GM21737 (cell line): ENCODE results near the gene ABHD16A.

ENCODE experiments used
- ATAC-seq: cut with Tn5 transposase; IDR thresholded peaks from one replicate; pipeline ENCODE4 v1.9.1; 2021; ENCODE audit warnings: mild to moderate bottlenecking, moderate library complexity; ENCODE audit not compliant: unreplicated experiment

ABHD16A gene

DNA sequence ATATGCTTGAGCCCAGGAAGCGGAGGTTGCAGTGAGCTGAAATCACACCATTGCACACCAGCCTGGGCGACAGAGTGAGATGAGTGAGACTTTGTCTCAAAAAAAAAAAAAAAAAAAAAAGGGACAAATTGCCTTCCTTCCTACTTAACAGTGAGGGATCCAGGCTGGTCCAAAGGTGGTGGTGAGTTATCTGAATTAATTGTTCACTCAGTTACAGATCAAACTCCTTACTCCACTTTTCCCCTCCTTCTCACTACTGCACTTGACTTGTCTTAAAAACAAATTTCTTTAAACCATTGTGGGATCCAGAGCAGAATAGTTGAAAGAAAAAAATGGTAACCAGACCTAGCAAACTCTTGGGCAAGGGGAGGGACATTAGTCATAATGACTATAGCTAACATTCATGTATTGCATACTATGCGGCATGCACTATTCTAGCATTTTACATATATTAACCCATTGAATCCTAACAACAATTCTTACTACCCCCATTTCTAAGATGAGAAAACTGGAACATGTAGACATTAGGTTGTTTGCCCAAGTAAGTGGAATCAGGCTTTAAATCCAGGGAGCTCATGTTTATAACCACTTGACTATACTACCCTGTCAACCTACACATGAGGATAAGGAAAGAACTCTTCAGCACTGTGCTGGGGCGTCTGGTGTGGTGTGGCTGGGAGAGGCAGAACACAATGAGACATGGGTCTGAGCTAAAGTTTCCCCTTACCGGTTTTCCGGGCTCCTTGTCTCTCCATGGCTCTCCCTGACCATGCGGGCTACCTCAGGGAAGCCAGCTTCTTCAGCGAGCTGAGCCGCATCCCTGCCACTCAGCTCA is 39.8 kb downstream of the ABHD16A start:
- ATAC-seq, result no peak

DNA sequence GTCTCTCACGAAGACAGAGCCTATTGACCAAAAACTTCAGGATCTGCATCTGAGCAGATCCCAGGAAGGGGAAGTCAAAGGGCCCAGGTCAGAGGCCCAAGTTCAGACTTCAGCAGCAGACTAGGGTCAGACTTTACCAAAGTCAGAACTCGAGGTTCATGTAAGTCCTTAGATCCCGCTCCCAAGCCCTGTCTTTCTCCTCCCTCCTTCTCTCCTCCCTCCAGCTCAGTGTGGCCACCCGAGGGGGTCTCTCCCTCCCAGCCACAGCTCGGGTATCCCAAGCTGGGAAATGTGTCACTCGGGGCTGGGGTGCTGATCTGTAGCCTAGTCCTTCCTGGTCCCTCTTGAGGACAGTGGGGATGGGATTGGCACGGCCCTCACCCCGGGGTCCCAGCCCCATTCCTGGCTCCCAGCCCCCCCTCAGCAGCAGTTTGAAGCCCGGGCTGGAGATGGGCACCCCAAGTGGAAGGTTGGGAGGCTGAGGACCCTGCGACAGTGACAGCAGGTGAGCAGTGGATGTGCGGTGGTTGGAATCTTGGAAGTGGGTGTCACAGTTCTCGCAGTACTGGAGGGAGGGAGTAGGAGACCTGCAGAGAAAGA is 40.9 kb downstream of the ABHD16A start:
- ATAC-seq, result no peak

DNA sequence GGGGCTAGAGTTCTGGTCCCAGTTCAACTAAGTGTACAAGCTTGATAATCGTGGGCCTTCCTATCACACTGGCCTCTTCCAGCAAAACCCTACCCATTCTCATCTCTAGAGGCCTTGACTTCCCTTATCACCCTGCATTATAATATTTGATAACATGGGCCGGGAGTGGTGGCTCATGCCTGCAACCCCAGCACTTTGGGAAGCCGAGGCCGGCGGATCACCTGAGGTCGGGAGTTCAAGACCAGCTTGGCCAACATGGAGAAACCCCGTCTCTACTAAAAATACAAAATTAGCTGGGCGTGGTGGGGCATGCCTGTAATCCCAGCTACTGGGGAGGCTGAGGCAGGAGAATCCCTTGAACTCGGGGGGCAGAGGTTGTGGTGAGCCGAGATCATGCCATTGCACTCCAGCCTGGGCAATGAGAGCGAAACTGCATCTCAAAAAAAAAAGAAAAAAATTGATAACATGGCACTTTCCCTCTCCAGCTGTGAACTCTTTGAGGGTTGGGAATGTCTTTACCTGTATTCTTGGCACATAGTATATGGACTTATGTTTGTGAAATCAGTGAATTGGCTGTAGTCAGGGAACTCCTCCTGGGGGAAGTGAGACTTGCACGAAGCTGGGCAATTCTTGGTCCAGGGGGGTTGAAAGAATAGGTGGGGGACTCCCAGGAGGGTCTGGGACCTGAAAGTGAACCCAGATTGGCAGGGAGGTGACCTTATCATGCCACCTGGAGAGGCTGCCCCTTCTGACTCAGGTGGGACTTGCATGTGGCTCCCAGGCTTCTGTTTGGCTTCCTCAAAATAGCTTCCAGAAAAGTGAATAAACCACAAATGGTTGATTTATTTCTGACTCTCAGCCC is 41.6 kb downstream of the ABHD16A start:
- ATAC-seq, result no peak

DNA sequence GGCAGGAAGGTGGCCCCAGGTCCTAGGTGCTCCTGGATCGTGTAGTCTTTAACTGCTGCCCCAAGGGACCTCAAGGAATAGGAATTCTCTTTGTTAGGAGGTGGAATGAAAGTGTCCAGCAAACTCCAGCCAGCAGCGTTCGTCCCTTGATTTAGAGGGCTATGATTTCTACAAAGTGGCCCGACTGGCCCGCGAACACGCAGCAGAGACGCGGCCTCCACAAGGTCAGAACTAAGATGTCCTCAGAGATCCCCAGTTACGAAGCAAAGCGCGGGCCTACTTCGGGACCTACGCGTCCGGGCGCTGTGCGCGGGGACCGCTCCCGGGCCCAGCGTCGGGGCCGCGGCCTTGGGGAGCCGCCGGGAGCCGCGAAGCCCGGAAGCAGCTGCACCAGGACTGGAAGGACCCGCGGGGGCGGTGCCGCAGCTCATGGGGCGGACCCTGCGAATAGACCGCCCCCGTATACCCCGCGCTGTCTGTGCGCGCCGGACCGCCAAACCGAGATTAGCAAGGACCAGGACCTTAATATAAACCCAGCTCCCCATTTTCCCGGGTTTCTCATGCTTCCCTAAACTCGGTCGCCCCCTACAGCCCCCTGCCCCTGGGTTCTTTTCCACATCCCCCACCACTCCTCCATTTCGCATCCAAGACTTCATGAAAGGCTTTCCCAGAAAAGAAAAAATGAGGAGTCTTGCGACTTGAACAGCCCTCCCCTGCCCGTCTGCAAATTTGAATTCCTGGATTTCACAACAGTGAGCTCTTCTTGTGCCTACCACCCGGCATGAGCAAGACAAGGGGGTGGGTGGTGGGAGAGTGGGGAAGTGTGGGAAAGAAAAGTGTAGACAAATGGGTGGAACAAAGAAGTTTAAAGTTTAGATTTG is 42.5 kb downstream of the ABHD16A start, which contains the start of gene C6orf47:
TSS of gene C6orf47 (minus strand) at position 398 of the 881 bp plus-strand sequence. CDS start 831 bp downstream, outside the sequence.
- ATAC-seq, result peak; percentile 35

DNA sequence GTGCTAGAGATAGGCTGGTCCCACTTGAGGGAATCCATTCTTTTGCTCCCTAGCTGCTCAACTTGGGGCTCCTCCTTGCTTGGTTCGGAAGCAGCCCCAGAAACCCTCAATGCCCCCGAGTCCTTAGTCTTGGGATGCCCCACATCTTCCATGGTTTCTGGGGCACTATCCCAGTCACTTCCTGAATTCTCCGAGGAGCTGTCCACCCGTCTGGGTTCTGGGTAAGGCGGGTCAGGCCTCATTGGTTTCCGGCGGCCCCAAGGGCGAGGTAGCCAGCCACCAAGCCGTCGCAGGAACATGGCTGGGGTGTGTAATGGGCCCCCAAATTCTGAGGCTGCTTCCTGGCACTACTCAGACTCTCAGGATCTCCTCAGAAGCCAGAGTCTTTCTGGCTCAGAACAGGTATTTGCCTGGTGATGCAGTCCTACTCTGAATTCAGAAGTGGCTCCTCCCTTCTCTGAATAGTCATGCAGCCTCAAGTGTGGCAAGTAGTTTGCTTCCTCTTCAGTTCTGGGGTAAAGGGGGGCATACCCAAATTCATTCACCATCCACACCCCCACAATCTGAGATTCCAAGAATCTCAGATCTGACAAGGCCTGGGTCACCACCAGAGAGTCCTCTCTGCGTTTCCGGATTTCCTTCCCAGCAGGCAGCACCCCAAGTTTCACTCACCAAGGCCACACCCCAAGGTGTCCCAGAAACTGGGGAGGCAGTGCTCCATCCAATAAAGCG is 43.3 kb downstream of the ABHD16A start:
- ATAC-seq, result no peak

DNA sequence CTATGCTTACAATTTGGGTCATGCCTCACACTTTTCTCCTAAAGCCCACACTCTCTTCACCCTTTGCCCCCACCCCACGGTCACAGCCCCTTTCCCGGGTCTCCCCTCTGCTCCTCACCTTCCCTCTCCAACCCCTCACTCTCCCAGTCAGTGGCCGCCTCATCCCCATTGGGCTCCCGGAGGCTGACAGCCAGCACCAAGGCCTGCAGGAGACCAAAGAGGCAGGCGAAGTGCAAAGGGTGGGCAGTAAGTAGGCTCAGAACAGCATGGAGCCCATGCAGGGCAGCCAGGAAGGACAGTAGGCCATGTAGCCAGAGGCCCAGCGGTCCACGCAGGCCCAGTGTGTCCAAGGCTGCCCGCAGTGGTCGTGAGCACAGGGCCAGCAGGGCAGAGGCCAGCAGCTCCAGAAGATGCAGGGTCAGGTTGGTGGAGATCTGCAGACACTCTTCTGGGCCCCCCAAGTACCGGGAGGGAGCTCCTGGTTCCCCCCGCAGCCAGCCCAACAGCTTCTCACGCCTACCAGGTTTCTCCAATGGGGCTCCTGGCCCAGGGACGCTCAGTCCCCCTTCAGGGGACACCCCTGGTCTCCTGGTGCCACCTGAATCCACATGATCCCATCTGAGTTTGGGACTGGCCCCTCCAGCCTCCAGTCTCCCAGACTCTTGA is 44.0 kb downstream of the ABHD16A start:
- ATAC-seq, result no peak

DNA sequence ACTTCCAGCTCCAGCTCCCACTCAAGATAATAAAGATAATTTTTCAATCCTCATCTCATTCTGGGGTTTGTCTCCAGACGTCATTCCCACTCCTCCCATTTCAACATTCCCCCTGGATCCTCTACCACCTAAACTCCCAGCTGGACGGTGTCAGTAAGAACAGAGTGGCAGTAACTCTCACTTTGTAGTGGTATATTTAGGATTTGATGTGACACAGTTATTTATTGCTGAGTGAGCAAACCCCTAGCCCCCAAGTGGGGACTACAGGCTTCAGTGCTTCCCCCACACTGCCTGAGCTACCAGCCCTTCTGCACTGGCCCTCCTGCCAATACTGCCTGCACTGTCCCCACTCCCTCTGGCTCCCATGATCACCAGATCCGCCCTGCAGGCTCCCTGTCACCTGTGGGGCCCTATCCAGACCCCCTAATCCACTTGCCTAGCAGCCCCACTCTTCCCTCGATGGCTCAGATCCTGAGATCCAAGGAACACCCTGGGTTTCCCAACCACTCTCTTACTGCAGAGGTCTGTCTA is 44.9 kb downstream of the ABHD16A start:
- ATAC-seq, result no peak

DNA sequence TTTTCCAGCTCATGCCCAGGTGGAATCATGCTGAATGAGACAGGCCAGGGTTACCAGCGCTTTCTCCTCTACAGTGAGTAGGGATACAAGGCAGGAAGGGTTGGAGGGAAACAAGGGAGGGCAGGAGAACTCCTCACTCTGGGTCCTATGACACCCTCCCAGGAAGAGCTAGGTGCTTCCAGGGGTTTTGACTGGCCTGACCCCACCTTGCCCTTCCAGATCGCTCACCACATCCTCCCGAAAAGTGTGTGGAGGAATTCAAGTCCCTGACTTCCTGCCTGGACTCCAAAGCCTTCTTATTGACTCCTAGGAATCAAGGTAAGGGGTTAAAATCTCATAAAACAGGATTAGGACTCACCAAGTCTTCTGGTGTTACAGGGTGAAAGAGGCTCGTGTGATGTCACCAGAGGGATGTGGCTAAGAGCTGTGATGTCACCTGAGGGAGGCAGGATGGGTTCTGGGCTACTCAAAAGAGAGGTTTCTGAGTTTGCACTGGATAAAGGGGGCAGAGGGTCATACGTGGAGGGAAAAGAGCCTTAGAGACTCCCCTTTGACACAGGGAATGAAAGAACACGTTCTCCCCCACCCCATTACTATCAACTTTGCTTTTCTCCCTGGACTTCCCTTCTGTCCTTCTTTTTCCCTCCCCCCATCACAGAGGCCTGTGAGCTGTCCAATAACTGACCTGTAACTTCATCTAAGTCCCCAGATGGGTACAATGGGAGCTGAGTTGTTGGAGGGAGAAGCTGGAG is 45.5 kb downstream of the ABHD16A start:
- no peak for ATAC-seq

DNA sequence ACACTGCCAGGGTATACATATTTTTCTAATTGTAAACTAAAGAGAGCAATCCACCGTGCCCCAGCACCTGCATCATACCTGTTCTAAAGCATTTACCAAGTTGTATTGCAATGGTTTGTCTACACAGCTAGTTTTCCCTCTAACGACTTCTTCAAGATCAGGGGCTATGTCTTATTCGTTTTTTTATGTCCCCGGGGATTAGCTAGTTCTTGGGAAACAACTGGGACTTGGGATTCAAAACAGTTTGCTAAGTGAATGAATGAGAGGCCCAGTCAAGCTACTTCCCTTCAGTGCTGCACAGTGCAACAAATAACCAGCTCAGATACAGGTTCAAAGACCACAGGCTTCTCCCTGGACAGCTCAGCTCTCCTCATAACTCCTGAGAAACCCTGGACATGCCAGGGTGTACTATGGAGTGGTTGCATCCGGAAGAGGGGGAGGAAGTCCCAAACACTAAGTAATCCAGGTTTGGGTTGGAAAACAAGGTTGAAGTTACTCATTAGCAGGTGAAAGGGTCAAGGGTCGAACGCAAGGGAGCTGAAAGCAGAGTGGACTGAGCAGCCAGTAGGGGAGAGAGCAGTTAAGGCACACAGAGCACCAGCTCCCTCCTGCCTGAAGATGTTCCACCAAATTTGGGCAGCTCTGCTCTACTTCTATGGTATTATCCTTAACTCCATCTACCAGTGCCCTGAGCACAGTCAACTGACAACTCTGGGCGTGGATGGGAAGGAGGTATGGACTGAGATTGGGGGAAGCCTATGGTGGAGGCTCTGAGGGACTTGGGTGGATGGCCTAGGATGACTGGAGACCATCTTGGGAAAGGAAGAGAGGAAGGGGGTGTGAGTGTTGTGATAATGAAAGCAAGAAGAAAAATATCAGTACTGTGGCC is 47.5 kb downstream of the ABHD16A start, which contains the start of gene APOM:
TSS of gene APOM (plus strand) at position 546 of the 889 bp plus-strand sequence. CDS start at position 619, 73 bp downstream.
- ATAC-seq, result no peak

DNA sequence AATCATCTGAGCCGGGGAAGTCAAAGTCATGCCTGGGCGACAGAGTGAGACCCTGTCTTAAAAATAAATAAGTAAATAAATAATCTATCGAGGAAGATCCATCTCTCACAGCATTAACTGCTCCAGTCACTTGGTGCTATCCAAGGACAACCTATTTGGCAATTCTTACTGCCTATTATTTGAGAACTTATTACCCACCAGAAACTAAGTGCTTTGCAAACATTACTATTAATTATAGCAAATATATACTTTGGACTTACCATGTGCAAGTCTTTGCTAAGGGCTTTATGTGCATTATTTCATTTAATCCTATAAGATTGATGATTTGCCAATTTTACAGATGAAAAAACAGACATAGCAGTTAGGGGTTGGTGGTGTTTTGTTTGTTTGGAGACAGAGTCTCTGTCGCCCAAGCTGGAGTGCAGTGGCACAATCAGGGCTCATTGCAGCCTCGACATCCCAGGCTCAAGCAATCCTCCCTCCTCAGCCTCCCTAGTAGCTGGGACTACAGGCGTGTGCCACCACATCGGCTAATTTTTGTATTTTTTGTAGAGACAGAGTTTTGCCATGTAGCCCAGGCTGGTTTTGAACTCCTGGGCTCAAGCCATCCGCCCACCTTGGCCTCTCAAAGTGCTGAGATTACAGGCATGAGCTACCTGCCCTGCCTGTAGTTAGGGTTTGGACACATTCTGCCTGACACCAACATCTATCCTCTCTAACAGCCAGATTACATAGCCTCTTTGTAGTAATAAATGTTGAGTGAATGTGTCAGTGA is 48.4 kb downstream of the ABHD16A start:
- ATAC-seq, result no peak

DNA sequence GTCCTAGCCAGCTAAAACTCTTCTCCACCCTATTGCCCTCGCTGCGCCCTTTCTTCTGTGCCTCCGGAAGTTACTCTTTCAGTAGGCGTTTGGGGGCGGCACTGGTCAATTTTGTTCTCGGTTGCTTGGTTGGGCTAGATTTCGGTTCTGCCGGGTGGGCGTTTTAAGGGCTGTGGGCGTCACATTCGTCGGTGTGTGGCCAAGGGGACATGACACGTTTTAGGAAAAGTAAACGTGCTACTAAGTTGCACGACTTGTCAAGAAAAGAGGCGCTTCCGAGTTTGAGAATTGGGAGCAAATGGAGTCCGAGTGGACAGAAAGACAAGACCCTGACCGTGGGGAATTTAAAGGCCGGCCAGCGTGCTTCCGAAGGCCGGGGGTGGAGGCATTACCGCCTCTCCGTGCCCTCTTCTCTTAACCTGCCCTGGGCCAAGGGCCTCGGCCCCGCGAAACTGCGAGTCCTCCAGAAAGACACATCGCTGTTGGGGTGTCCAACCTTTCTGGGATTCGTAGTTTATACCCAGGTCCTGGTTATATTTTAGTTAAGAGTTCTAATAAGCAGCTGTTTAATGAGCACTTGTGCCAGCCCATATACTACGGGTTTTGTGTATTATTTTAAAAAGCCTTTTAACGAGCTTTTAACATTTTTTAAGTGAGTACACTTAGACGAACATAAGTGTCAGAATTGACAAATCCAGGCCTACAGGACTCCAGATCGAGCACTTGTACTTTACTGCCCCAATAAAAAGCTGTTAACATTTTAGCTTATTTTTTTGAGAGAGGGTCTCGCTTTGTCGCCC is 50.0 kb downstream of the ABHD16A start:
- ATAC-seq, result peak; percentile 48

DNA sequence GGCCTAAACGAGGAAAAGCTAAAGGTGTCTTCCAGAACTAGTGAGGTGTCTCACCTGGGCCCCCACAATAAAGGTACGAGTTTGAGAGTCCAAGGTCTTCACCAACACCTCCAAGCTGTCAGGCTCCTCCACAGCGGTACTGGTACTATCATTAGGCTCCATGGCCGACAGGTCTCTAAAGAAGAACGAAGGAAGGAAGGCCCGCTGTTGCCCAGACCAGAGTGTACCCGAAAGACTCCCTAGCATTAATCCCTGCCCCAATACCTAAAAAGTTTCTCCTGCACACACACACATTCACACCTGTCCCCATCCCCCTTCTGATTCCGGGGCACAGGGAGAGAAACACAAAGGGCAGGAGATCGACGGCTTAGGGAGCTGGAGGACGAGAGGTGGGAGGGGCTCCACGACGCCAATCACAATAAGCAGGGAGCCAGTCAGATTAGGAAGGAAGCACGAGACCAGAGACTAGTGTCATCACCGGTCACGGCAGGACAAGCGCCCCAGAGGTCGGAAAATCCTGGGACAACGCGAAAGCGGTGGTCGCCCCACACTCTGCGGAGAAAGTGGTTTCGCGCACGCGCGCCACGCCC is 51.4 kb downstream of the ABHD16A start:
- ATAC-seq, result peak; percentile 28

DNA sequence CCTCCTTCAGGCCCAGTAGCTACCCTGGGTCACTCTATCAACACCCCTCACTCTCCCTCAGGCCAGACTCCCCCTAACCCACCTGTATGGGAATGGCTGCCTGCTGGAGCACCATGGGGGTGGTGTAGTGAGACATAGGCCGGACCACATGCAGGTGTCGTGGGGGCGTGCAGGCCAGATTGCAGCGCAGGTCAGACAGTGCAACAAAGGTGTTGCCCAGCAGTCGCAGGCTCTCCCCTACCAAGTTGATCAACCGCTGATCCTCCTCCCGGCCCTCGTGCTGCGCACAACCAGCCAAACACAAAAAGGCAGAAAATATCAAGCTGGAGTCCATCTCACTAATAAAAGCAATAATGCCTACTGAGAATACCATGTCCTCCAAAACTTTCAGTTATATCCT is 57.8 kb downstream of the ABHD16A start:
- ATAC-seq, result no peak

DNA sequence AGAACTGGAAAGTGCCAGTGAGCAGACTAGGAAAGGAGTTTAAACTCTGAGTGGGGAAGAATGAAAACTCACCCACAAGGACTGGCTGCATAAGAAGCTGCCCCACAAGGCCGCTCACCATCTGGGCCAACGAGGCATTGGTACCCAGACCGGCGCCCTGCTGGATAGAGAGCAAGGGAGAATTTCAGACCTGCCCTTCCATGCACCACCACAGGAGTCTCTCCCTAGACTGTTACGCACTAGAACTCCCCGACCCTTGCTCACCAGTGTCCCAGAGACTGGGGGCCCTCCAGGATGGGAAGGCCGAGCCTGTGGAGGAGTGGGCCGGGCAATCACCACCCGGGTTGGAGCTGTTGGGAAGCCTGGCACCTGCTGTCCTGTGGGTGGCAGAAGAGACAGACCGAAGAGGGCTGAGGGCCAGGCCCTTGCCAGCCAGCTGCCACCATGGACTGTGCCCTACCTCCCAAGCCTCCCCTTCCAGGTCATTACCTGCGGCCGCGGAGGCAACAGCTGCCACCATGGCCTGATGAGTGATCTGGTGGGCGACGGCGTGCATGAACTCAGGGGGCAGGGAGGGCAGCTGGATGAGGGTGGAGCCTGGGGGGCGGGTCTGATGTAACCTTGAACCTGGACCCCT is 59.2 kb downstream of the ABHD16A start:
- no peak for ATAC-seq
